ENCODE data around the gene MSGN1. TPM values are rescaled to one million over a fixed set of nuclear protein-coding genes. Genes with fewer than 3 reads are reported as not detected.

The MSGN1 gene
- total and polyA plus RNA-seq, 2 donors (not counting 3 experiments of a cell fraction or from before 2014, with no cell fraction given): not detected

Other genes starting within 250 kb of the MSGN1 start
- 35.4 and 38.3 TPM in 2 replicates for gene SMC6, start 62.6 kb upstream of the MSGN1 start, total RNA-seq
- gene SMC6, start 62.6 kb upstream of the MSGN1 start, polyA plus RNA-seq: 6.4 and 7.7 TPM in 2 replicates
- 20.8 and 29.6 TPM in 2 replicates for gene GEN1, start 62.3 kb upstream of the MSGN1 start, total RNA-seq
- gene GEN1, start 62.3 kb upstream of the MSGN1 start, polyA plus RNA-seq: 6.9 and 8.1 TPM in 2 replicates
- gene KCNS3, start 62.2 kb downstream of the MSGN1 start, total RNA-seq: 1.5 and 2.4 TPM in 2 replicates
- gene KCNS3, start 62.2 kb downstream of the MSGN1 start, polyA plus RNA-seq: 0.75 and 1.0 TPM in 2 replicates